ENCODE results near the gene SETD2.
"Not testable (repeated sequence)": the region's sequence is repeated elsewhere in the genome, so short reads cannot be mapped to it uniquely, and the experiment has no call there.

The SETD2 gene

DNA sequence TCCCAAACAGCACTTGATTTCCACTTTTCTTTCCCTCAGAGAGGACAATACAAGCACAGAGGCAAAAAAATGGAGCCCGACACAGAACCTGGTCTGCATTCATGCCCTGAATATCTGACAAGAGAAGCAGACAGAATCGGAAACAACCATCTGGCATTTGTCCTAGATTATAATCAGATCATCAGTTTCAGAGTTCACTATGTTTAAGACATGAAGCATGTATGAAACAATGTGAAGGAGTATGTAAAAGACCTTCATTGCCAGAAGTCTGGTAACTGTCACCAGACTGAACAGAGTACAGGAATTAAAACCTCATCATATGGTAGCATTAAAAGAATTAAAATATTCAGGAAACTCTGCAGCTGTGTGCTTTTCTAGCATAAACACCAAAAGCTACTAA is 65.0 kb downstream of the SETD2 start:
- DNase-seq, result no peak

DNA sequence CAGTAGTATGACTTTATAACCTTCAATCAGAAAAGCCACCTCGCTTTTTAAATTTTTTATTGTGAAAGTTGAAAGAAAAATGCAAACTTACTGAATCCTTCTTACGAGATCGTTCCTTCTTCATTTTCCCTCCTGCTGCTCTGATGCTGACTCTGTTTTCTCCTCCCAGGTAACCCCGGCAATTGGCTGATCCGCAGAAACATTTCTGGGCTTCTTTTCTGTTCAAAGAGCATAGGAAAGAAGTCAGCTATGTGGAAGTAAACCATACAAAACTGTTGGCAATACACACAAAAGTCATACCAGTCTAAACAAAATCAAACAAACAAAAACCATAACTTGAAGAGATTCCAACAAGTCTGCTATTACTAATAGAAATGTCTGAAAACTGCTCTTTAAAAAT is 66.0 kb downstream of the SETD2 start:
- no peak for DNase-seq

DNA sequence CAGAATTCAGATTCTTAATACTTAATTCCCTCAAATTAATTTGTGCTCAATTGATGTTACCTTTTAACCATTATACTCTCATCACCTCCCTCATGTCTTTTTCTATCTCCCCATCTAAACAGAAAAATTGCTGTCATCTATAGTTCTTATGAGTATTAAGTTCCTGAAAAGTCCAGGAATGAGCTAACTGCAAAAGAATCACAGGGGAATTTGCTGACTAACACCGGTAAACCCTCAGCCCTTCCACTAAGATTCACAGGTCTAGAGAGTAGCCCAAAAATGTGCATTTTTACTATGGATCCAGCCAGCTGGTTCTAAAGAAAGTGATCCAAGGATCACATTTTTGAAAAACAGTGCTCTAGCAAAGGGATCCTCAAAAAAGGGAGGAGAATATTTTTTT is 67.0 kb downstream of the SETD2 start:
- DNase-seq, result no peak

DNA sequence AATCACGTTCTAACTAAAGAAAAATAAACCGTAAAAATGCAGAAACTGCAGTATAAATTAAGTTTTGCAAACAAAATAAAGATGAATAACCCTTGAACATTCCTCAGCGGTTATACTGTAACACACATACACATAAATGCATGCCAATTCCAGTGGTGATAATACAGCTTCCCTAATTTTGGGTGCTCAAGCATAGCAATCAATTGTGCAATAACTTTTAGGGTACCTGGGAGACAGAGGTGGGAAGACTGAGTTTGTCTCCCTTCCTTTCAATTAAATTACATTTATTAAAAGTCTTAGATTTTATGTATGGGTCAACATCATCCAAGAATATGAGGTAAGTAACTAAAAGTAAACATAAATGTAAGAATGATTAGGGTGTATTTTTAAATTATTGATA is 71.8 kb downstream of the SETD2 start:
- no peak for DNase-seq

DNA sequence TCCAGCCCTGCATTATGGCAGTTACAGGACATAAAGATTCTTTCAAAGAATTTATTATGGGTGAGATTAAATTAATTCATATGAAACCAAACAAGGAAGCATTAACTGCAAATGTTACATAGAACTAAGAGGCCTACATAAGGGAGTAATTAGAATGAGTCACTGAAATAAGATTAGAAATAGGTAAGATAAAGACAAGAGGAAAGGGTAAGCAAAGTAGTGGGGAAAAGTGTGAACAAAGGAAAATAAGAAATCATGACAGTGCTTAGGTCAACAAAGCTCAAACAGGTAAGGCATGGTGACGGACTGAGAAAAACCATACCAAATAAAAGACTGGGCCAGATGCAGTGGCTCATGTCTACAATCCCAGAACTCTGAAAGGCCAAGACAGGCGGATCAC is 74.3 kb downstream of the SETD2 start:
- no peak for DNase-seq

DNA sequence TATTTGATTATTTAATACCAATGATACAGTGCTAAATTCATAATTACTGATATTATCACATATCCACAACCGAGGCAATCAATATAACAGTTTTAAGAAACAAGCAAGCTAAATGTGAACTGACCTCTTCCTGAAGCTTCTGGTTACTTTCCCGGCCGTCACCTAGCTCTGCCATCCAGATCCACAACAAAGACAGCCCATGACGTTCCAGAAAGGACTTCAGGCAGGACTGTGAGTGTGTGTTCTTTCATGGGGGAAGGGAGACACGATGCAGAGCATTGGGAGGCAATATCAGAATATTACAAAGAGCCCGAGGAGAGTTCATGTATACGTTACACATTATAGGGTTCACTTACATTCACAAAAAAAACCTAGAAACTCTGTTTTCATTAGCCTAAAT is 77.8 kb downstream of the SETD2 start:
- no peak for DNase-seq

DNA sequence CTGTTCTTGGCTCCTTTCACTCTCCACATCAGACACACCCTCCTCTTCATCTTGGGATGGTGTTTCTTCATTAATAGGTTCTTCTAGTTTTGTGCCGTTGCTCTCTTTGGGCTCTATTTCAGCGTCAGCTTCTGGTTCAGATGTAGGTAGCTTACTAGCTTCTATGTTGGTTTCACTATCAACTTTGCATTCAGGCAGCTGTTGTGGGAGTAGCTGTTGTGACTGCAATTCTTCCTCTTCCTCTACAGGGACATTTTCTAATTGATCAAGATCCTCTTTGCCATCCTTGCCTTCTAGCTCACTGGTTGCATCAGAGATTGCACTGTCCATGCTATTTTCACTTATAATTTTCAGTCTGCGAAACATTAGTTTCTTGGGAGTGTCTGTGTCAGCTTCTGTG is 80.1 kb downstream of the SETD2 start:
- DNase-seq, result no peak

DNA sequence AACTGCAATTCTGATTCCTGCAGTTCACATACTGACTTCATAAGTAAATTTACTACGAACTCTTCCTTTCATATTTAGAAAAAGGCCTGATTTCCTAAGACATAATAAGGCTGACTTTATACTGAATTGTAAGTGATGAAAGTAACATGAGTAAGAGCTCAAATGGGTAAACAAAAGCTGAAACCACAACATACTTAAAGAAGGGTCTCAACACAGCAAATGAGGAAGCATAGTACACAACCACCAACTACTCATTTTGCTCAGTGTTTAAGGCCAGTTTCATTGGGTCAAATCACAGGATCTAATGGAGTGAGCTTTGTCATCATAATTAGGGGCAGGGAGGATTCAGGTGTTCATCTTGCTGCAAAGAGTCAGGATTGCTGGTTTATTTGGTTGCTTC is 81.4 kb downstream of the SETD2 start:
- DNase-seq, result no peak

DNA sequence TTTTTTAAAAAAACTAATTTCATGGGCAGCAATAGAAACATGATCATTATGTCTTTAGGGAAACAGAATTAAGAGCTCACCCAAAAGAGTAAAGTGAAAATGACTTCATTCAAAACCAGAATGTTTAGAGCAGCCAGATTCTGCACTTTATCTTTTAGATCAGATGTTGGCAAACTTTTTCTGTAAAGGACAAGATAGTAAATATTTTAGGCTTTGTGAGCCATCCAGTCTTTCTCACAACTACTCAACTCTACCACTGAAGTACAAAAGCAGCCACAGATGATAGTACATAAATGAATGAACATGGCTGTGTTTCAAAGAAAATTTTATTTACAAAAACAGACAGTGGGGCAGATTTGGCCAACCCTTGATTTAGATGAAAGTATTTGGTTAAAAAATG is 84.5 kb downstream of the SETD2 start:
- no peak for DNase-seq

DNA sequence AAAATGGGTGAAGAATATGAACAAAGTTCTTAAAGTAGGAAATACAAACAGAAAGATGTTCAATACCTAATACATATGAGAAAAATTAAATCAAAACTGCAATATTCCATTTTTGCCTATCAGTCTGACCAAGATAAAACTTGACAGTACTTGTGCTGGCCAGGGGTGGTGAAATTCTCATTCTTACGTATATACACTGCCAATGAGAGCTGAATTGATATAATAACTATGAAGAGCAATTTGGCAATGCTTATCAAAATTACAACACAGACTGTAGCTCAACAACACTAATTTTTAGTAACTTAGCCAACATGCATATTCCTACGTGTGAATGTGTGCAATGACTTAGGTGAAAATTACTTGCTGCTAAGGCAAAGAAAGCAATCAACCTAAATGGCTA is 90.2 kb downstream of the SETD2 start:
- DNase-seq, result no peak

DNA sequence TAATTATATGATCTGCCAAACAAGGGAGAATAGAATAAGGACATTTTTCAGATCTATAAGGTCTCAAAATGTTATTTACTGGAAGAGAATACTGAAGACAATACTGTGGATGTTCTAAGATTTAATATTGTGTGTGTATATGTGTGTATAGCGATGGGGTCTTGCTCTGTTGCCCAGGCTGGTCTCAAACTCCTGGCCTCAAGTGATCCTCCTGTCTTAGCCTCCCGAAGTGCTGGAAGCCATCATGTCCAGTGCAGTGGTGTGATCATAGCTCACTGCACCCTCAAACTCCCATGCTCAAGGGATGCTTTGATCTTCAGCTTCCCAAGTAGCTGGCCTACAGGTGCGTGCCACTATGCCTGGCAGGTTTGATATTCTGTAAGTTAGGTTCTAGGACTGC is 93.1 kb downstream of the SETD2 start:
- DNase-seq, result no peak

DNA sequence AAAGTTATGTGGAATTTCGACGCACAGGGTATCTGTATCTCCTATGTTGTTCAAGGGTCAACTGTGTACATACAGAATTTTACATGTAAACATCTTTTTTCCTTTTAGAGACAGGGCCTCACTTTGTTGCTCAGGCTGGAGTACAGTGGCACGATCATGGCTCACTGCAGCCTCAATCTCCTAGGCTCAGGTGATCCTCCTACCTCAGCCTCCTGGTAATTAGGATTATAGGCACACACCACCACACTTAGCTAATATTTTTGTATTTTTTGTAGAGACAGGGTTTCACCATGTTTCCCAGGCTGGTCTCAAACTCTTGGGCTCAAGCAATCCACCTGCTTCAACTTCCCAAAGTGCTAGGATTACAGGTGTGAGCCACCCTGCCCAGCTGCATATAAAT is 97.7 kb downstream of the SETD2 start:
- not testable (repeated sequence) for DNase-seq

DNA sequence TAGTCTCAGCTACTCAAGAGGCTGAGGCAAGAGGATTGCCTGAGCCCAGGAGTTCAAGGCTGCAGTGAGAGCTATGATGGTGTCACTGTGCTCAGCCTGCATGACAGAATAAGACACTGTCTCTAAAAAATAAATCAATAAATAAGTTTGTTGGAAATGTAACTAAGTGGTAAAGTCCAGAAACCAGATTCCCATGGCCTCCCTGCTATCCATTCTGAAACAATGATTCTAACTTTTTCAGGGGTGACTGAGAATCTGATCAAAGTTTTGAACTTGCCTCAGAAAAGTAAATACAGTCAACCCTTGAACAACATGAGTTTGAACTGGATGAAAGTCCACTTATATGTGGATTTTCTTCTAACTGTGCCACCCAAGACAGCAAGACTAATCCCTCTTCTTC is 98.2 kb downstream of the SETD2 start:
- no peak for DNase-seq

DNA sequence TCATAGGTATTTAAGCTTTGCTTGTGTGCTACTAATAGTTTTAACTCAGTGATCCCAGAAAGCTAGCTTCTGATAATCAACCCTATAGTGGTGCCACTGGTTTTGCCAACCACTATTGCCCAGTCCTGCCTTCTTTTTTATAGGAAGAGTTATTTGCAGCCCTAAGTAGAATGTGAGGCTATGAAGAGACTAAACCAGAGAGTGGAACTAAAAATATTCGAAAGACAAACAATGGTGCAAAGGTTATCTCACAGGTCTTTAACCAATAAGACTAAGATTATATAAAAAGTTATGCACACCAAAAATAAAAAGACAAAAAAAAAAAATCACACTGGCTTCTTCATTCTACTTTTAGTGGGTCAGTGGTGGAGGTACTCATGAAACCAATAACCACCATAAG is 98.9 kb downstream of the SETD2 start:
- no peak for DNase-seq

DNA sequence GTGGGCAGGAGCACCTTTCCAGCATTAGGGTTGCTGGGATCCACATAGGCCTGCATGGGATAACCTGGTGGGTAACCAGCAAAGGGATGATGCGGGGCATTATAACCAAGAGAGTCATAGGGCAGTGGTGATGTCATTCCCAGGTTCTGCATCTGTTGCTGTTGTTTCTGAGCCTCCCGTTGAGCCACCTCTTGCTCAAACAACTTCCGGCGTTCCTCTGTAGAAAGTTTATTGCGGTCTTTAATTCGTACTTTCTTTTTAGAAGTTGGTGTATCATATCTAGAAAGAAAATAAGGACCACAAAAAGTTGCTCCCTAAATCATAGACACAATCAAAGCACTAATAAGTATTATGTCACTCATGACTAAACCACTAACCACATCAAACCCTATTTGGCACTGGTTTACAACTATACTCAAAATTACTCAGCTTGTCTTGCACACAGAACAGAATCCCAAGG is 106.7 kb downstream of the SETD2 start:
- no peak for DNase-seq

DNA sequence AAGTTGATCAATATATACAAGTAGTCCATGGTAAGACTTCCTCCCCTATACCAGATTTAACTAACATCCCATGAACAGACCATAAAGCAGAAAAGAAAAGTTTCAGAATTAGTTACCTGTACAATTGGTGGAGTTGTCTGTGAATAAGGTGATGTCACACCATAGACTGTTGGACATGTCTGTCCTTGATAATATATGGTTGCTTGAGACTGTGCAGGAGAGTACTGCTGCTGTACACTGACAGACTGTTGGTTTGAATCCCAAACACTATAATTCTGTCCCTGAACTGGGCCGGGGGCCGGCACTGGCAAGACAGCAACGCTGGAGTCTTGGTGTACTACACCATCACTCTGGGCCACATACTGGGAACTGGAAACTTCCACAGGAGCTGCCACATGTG is 107.2 kb downstream of the SETD2 start:
- no peak for DNase-seq

DNA sequence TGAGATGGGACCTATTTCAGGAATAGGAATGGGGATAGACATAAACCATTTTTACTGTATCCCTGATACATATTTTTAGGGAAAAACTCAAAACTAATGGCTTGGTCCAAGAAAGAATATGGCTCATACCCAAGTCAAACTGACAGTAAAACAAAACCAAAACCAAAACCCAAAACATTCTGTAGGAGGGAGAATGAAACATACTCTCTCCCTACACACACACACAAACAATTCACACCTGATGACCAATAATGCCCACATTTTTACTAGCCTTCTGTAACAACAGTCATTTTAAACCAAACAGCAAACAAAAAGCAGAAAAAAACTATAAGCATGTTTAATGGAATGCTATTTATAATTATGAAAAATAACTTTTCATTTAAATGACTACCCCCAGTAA is 109.5 kb downstream of the SETD2 start:
- DNase-seq, result no peak

DNA sequence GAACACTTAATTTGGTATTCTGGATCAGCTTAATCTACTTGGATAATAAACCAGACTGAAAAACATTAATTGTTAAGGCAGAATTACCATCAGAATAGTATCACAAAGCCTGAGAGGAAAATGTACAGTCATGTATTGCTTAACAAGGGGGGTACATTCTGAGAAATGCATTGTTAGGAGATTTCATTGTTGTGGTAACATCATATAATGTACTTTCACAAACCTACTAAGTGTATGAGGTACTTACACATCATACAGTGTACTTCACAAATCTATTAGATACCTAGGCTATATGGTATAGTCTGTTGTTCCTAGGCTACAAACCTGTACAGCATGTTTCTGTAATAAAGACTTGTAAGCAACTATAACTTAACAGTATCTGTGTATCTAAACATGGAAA is 116.2 kb downstream of the SETD2 start:
- no peak for DNase-seq

DNA sequence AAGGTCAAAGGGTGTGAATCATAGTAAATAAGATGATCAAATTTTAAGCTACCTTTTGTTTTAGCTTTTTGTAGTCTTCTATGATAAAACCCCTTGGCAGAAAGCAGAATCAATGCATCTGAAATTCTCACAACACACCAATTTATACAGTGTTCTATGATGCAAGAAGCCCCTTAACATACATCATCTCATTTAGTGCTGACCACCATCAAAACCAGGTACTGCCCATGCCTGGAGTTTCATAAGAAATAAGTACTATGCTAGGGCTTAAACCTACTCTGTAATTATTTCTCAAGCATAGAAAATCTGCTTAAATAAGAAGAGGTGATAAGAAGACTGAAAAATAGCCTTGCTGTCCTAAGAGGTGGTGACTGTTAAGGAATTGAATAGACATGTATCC is 116.8 kb downstream of the SETD2 start:
- no peak for DNase-seq

DNA sequence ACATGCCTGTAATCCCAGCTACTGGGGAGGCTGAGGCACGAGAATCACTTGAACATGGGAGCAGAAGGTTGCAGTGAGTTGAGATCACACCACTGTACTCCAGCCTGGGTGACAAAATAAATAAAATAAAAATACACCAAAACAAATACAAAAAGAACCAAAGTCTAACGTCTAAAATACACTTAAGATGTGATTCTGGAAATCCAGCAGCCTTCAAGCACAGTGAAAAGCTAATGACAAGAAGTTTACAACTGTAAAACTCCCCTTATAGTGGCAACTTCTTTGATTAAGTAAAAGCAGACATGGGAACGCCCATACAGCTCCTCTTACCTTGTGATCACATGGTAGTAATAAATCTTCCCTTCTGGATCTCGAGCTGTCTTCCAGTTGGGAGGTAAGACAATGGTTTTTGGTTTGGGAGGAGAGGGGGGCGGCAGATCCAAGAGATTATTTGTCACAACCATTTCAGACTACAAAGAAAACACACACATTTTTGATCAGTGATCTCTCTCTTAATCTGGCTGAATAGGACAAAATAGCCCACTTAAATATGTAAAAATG is 121.6 kb downstream of the SETD2 start:
- DNase-seq, result no peak

DNA sequence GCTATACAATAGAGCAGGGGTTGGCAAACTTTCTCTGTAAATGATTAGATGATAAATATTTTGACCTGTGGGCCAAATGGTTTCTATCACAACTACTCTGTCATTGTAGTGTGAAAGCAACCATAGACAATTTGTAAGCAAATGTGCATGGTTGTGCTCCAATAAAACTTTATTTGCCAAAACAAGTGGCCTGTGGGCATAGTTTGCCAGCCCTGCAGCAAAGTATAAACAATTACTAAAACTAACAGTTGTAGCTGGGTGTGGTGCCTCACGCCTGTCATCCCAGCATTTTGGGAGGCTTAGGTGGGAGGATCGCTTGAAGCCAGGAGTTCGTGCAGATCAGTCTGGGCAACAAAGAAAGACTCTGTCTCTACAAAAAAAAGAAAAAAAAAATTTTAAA is 122.8 kb downstream of the SETD2 start:
- DNase-seq, result no peak

DNA sequence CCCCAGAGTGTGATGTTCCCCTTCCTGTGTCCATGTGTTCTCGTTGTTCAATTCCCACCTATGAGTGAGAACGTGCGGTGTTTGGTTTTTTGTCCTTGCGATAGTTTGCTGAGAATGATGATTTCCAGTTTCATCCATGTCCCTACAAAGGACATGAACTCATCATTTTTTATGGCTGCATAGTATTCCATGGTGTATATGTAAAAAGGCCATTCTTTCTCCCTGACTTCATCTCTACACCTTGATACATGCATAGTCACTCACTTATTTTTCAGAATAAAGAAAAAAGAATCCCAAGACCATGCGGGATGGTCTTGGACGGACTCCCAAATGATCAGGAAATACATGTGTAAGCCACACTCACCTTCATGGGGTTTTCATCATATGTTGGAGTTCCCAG is 126.6 kb downstream of the SETD2 start:
- not testable (repeated sequence) for DNase-seq

DNA sequence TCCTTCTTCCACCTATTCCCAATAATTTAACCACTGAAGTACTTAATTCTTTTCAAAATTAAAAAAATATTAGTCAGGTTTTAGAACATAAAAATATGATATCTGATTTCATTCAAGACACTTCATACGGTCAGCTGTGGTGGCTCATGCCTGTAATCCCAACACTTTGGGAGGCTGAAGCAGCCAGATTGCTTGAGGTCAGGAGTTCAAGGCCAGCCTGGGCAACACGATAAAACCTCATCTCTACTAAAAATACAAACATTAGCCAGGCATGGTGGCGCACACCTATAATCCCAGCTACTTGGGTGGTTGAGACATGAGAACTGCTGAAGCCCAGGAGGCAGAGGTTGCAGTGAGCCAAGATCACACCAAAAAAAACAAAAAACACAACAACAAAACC is 127.8 kb downstream of the SETD2 start:
- DNase-seq, result no peak

DNA sequence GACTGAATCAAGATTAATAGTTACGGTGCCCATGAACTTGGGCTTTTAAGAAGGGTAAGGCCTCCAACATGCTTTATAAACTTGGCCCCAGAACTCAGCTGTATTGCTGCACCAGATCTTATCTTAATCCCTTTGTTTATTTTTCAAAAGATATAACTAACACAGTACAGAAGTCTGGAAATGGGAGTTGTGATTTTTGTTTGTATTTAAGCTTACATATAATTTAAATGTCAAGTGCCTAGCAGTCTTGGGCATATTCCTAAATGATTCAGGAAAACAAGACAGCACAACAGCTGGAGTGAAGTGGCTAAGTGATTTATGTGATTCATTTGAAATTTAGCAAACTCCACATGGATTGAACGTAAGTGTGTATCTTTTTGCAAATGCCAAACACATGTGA is 128.3 kb downstream of the SETD2 start:
- DNase-seq, result no peak

DNA sequence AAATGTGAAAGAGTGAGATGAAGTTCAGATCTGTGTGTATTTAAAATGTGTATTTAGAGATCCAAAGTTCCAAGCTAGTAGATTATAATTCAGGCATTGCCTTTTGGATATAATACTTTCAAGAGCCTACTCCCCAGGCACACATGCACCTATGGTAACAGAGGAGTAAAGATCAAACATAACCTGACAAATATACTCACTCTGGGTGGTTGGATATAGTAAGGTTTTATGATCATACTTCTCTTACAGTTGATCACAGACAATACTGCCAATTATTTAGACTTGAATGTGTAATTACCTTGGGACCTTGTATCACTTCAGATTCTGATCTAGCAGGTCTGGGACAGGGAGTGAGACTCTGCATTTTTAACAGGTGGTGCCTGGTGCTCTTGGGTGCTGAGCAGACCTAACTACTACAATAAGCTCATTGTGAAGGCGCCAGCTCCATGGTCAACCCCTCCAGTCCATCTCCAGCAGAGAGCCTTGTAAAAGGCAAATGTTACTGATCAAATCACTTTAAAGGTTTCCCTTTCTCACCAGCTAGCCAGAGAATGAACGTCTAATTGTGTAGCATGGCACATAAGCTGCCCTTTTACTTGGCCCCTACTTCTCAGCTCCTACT is 128.9 kb downstream of the SETD2 start:
- DNase-seq, result no peak

DNA sequence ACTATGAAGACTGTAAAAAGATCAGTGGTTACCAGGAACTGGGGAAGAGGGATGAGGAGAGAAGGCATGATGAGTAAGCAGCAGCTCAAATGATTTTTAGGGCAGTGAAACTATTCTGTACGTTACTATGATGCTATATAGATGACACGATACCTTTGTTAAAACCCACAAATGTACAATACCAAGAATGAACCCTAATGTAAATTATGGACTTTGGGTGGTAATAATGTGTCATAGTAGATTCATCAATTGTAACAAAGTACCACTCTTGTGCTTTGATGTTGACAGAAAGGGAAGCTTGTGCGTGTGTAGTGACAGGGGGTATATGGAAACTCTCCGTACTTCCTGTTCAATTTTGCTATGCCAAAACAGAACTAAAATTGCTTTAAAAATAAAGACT is 132.9 kb downstream of the SETD2 start:
- not testable (repeated sequence) for DNase-seq

Measured in NCI-H1436 treated with DMSO at 0.1 percent for 48 hours (cell line).